GM12878 (cell line): ENCODE data around the gene TGFB2. TPM values are rescaled to one million over a fixed set of nuclear protein-coding genes. Genes with fewer than 3 reads are reported as not detected.

Source experiments
- ATAC-seq: fragments of 200-7000 bp; cut with Tn5 transposase; 3 replicates; pipeline ENCODE4 v1.9.1; 2020; ENCODE audit warnings: mild to moderate bottlenecking, moderate library complexity
- BruUV-seq: library from RNA; stranded (reverse); fragments of 400-500 nt; replicated peaks from 2 replicates; lab custom pipeline; 2021; lab: Mats Ljungman, UMichigan
- CTCF ChIA-PET: fragments of 300-600 bp; sonication (Branson Sonifier 250); formaldehyde crosslinking; extraction: SDS; loops from one replicate; lab custom pipeline; 2021; ENCODE audit warnings: inconsistent platforms; lab: Yijun Ruan, JAX
- POLR2A ChIA-PET: fragments of 350-600 bp; formaldehyde crosslinking; extraction: SDS; loops from one replicate; lab custom pipeline; 2021; ENCODE audit warnings: inconsistent platforms; lab: Charles Lee
- RAD21 ChIA-PET: fragments of 300-600 bp; sonication (Branson Sonifier 250); formaldehyde crosslinking; loops from one replicate; lab custom pipeline; 2023; ENCODE audit warnings: antibody characterized with exemption; ENCODE audit not compliant: unreplicated experiment; lab: Charles Lee
- SMC1A ChIA-PET: fragments of 300-600 bp; sonication (Branson Sonifier 250); formaldehyde crosslinking; loops from one replicate; lab custom pipeline; 2023; ENCODE audit not compliant: unreplicated experiment, uncharacterized antibody; lab: Charles Lee
- DNase-seq: peaks from one replicate; pipeline ENCODE4 v3.0.0-alpha.2; 2011; ENCODE audit warnings: low read depth, low spot score
- FAIRE-seq: peaks from 3 replicates; lab custom pipeline; 2011; peaks lifted over from hg19 to GRCh38; lab: Jason Lieb, UNC
- H2AFZ ChIP-seq: 2 replicates; pipeline ENCODE4 v1.6.0; 2011; ENCODE audit warnings: low read depth, low read length, control low read depth; ENCODE audit not compliant: control insufficient read depth
- H3K27ac ChIP-seq: 2 replicates; pipeline ENCODE4 v1.5.1; 2011; ENCODE audit warnings: control low read depth; ENCODE audit not compliant: control insufficient read depth, insufficient read depth
- H3K27me3 ChIP-seq, 2 experiments: replicated peaks in 1 of 2; 2 replicates each; pipeline versions ENCODE4 v1.6.0 to v1.6.1; 2011; ENCODE audit warnings: low read length in 1 of 2; ENCODE audit not compliant: control insufficient read depth in 2 of 2, insufficient read depth in 2 of 2
- H3K36me3 ChIP-seq, 2 experiments: 2 replicates each; pipeline ENCODE4 v1.5.1; 2011; ENCODE audit warnings: low read length in 1 of 2; ENCODE audit not compliant: control insufficient read depth in 2 of 2, insufficient read depth in 2 of 2
- H3K4me1 ChIP-seq: 2 replicates; pipeline ENCODE4 v1.6.1; 2011; ENCODE audit warnings: mild to moderate bottlenecking, low read length, moderate library complexity, mixed read lengths; ENCODE audit not compliant: control insufficient read depth, insufficient read depth
- H3K4me2 ChIP-seq: 2 replicates; pipeline ENCODE4 v1.6.0; 2011; ENCODE audit warnings: control low read depth; ENCODE audit not compliant: control insufficient read depth, insufficient read depth
- H3K4me3 ChIP-seq: fragments of 200-600 bp; sonication (generic); 2 replicates; pipeline ENCODE4 v1.5.1; 2016
- H3K79me2 ChIP-seq: 2 replicates; pipeline ENCODE4 v1.6.0; 2011; ENCODE audit warnings: low read length; ENCODE audit not compliant: control insufficient read depth, insufficient read depth
- H3K9ac ChIP-seq: 2 replicates; pipeline ENCODE4 v1.8.0; 2011; ENCODE audit warnings: low read length, control low read depth, mixed read lengths; ENCODE audit not compliant: control insufficient read depth, insufficient read depth
- H3K9me3 ChIP-seq: replicated peaks from 3 replicates; pipeline ENCODE4 v1.5.1; 2011; ENCODE audit warnings: mild to moderate bottlenecking, low read length; ENCODE audit not compliant: control insufficient read depth, insufficient read depth
- H4K20me1 ChIP-seq: 2 replicates; pipeline ENCODE4 v1.6.0; 2011; ENCODE audit not compliant: control insufficient read depth, insufficient read depth
- ATF7 ChIP-seq: fragments of 450-650 bp; IDR thresholded peaks from 2 replicates; pipeline ENCODE4 v1.6.1; 2016; ENCODE audit warnings: low read depth, mild to moderate bottlenecking
- BCL3 ChIP-seq: IDR thresholded peaks from 2 replicates; pipeline ENCODE4 v1.6.1; 2011; ENCODE audit warnings: borderline replicate concordance, low read depth, mild to moderate bottlenecking, moderate library complexity, low read length; ENCODE audit not compliant: insufficient read depth, poor library complexity, severe bottlenecking
- CBX5 ChIP-seq: sonication (generic); IDR thresholded peaks from 2 replicates; pipeline ENCODE4 v1.6.1; 2016; ENCODE audit warnings: low read depth, moderate library complexity, mild to moderate bottlenecking, inconsistent platforms
- ESRRA ChIP-seq: IDR thresholded peaks from 2 replicates; pipeline ENCODE4 v1.6.1; 2012; ENCODE audit warnings: mild to moderate bottlenecking, low read length, improper control_type of control experiment
- FOS ChIP-seq: IDR thresholded peaks from 3 replicates; pipeline ENCODE4 v1.6.1; 2011; ENCODE audit warnings: borderline replicate concordance; ENCODE audit not compliant: insufficient read length; ENCODE audit errors: extremely low read depth
- HDGF ChIP-seq: fragments of 450-650 bp; IDR thresholded peaks from 2 replicates; pipeline ENCODE4 v1.6.1; 2016; ENCODE audit warnings: antibody characterized with exemption
- JUNB ChIP-seq: IDR thresholded peaks from 2 replicates; pipeline ENCODE4 v1.6.1; 2016; ENCODE audit warnings: antibody characterized with exemption, mild to moderate bottlenecking
- MEF2A ChIP-seq: IDR thresholded peaks from 2 replicates; pipeline ENCODE4 v1.6.1; 2011; ENCODE audit warnings: low read depth, mild to moderate bottlenecking, low read length, moderate library complexity; ENCODE audit not compliant: insufficient read depth
- NFYB ChIP-seq: IDR thresholded peaks from 2 replicates; pipeline ENCODE4 v1.6.1; 2011; ENCODE audit warnings: low read depth, mild to moderate bottlenecking, low read length, improper control_type of control experiment, moderate library complexity; ENCODE audit not compliant: insufficient read depth
- PAX5 ChIP-seq: IDR thresholded peaks from 2 replicates; pipeline ENCODE4 v1.6.1; 2011; ENCODE audit warnings: low read depth, low read length, borderline replicate concordance
- PRDM15 ChIP-seq: fragments of 450-650 bp; formaldehyde crosslinking; IDR thresholded peaks from 2 replicates; pipeline ENCODE4 v1.4.0; 2020; ENCODE audit warnings: mild to moderate bottlenecking, moderate library complexity
- RCOR1 ChIP-seq: conservative IDR thresholded peaks from 2 replicates; pipeline ENCODE4 v1.6.1; 2012; ENCODE audit warnings: low read depth, low read length, improper control_type of control experiment
- SMARCA5 ChIP-seq: fragments of 450-650 bp; IDR thresholded peaks from 2 replicates; pipeline ENCODE4 v1.6.1; 2017; ENCODE audit warnings: mild to moderate bottlenecking
- STAT1 ChIP-seq: fragments of 450-650 bp; conservative IDR thresholded peaks from 2 replicates; pipeline ENCODE4 v1.6.1; 2014; ENCODE audit warnings: antibody characterized with exemption, mild to moderate bottlenecking
- ZBED1 ChIP-seq: IDR thresholded peaks from 2 replicates; pipeline ENCODE4 v1.6.1; 2016; ENCODE audit warnings: borderline replicate concordance
- ZBTB11 ChIP-seq: fragments of 450-650 bp; formaldehyde crosslinking; IDR thresholded peaks from 2 replicates; pipeline ENCODE4 v1.5.0; 2022; ENCODE audit warnings: mild to moderate bottlenecking, missing genetic modification characterization
- ZNF217 ChIP-seq: fragments of 450-650 bp; IDR thresholded peaks from 2 replicates; pipeline ENCODE4 v1.6.1; 2017; ENCODE audit warnings: antibody characterized with exemption, mild to moderate bottlenecking
- ZSCAN29 ChIP-seq: fragments of 450-650 bp; IDR thresholded peaks from 2 replicates; pipeline ENCODE4 v1.6.1; 2017; ENCODE audit warnings: mild to moderate bottlenecking, moderate library complexity
- WGBS: methylation state at CpG from one replicate; pipeline ENCODE4 v1.1.6; 2016; ENCODE audit warnings: low lambda C conversion rate; ENCODE audit not compliant: insufficient replicate concordance, insufficient coverage; ENCODE audit errors: missing lambda C conversion rate; 5-methylcytosine and 5-hydroxymethylcytosine counted together
- in situ Hi-C: fragments of 300-500 bp; cut with MboI; formaldehyde crosslinking; loops from 9 replicates; pipeline ENCODE4 v1.14.3; 2018; ENCODE audit warnings: mixed read lengths
- intact Hi-C: fragments of 100-400 bp; cut with micrococcal nuclease; formaldehyde crosslinking; loops from one replicate; pipeline ENCODE4 v1.14.2; 2022; ENCODE audit not compliant: unreplicated experiment
- polyA plus RNA-seq, 11 experiments: library from polyadenylated mRNA; depleted of rRNA in 4 of 11; unstranded in 6 of 11; stranded (reverse) in 5 of 11; fragments of >200 nt; fragmentation: Nextera tagmentation in 4 of 11; fragmentation: Illumina TruSeq in 1 of 11; extraction: Ambion mirVana in 4 of 11; extraction: Trizol in 1 of 11; gene quantifications; 1 replicate in 1 of 11; 2 replicates in 10 of 11; pipeline versions ENCODE4 v1.2.1 to v1.2.3, GENCODE V29; 2011 to 2016; ENCODE audit warnings: inconsistent platforms in 2 of 11, missing spikeins in 2 of 11, low read depth in 1 of 11
- total RNA-seq, 4 experiments: library from RNA; depleted of rRNA in 3 of 4; stranded (reverse); fragments of >200 nt in 3 of 4; fragmentation: Illumina TruSeq in 1 of 4; extraction: Trizol in 1 of 4; gene quantifications; 2 replicates each; pipeline versions ENCODE4 v1.2.1 to v1.2.3, GENCODE V29; 2013 to 2021

Gene TGFB2
- total and polyA plus RNA-seq, 10 of the 15 experiments (the other 5 are each of a cell fraction or from before 2014, with no cell fraction given) = 0.03 to 0.11 (median 0.04) TPM; not detected in 6

GRCh38 chr1:218466341-218467010, 121.3 kb downstream of the TGFB2 start:
- Histone ChIP-seq H2AFZ (no peak overlapping the region), H3K4me2 (no peak overlapping the region), H3K36me3 (no peaks in the 10 kb centered on the region)
- no peak for ATAC-seq
- SMC1A ChIA-PET = no interaction called here
- RAD21 ChIA-PET = no interaction called here
- BruUV-seq = no TSS peak
- TF ChIP-seq ZNF217 = no peak
- TF ChIP-seq NFYB = no peak
- no peak for TF ChIP-seq ZBED1
- no peak for TF ChIP-seq ZBTB11 (CRISPR knock-in tag)
- TF ChIP-seq HDGF = no peak
- TF ChIP-seq ESRRA = no peak
- no peak for TF ChIP-seq MEF2A
- no peak for TF ChIP-seq ATF7
- TF ChIP-seq SMARCA5 = no peak
- no peak for TF ChIP-seq STAT1
- TF ChIP-seq CBX5 = no peak
- no peak for TF ChIP-seq BCL3
- no peak for TF ChIP-seq PRDM15
- TF ChIP-seq PAX5 = no peak
- no peak for TF ChIP-seq FOS
- no peak for TF ChIP-seq RCOR1
- no peak for TF ChIP-seq ZSCAN29
- TF ChIP-seq JUNB = no peak
- TF ChIP-seq, all 136 proteins: peak for 0
- ChIA-PET POLR2A (no interaction called here), CTCF (no interaction called here)
- intact Hi-C loops (no loop called here), in situ Hi-C loops (no loop called here)
- Histone ChIP-seq H4K20me1 (no peaks in the 10 kb centered on the region), H3K4me1 (no peaks in the 10 kb centered on the region), H3K9ac (no peak overlapping the region), H3K79me2 (no peaks in the 10 kb centered on the region), H3K27me3 (no peaks in the 10 kb centered on the region), H3K27ac (no peak overlapping the region), H3K9me3 (no peaks in the 10 kb centered on the region), H3K4me3 (no peak overlapping the region)
- WGBS = 32% methylated on average over 6 of the region's 6 CpGs
- no peak for DNase-seq
- no peak for FAIRE-seq
